ENCODE results near the gene TRIM52. TPM values are rescaled to one million over a fixed set of nuclear protein-coding genes. Genes with fewer than 3 reads are reported as not detected.

The TRIM52 gene
- total and polyA plus RNA-seq, 2 of the 13 experiments (the other 11 are each of a cell fraction or from before 2014, with no cell fraction given), result 7.2 to 11.6 TPM

DNA sequence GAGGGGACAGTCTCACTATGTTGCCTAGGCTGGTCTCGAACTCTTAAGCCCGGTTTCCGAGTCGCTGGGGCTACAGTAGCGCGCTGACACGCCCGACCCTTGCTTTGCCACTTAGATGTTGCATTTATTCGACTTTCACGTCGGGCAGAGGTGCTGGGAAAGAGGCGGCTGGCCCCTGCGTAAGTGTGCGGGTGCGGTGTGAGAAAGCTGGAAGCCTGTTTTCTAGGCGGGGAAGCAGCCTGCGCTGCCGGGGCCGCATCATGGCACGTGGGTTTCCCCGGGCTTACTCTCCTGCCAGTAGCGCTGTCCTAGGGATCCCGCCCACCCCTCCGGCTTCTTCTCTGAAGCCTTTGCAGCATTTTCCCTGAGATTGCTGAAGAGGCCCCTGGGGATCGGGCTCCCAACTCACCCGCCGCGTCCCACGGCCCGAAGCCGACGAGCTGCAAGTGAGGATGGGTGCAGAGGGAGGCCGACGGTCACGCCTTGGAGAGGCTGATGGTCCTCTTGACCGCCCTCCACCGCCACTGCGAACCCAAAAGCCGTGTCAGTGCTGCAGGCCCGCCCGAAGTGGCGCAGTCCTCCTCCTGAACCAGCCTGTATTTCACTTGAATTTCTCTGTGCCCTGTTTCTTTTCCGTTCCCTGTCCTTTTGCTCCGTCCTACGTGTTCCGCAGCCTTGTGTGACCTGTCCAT is 43.7 kb downstream of the TRIM52 start (continued):
- TF ChIP-seq ERF (CRISPR knock-in tag; IDR thresholded peaks at IDR 0.05) (no peak), GATAD1 (CRISPR knock-in tag; IDR thresholded peaks at IDR 0.05) (no peak), THYN1 (CRISPR knock-in tag; IDR thresholded peaks at IDR 0.05; ENCODE audit: borderline replicate concordance, low read depth) (no peak), NONO (IDR thresholded peaks at IDR 0.05) (no peak), NONO (CRISPR knock-in tag; conservative IDR thresholded peaks at IDR 0.05) (no peak), ZSCAN22 (CRISPR knock-in tag; IDR thresholded peaks at IDR 0.05) (no peak), HDAC6 (IDR thresholded peaks at IDR 0.05; ENCODE audit: low read depth, low read length) (no peak), ZNF567 (CRISPR knock-in tag; IDR thresholded peaks at IDR 0.05; ENCODE audit: borderline replicate concordance) (no peak), TOPORS (CRISPR knock-in tag; IDR thresholded peaks at IDR 0.05) (no peak), CHCHD3 (CRISPR knock-in tag; IDR thresholded peaks at IDR 0.05) (no peak), ZBTB38 (CRISPR knock-in tag; IDR thresholded peaks at IDR 0.05) (no peak), EHMT2 (IDR thresholded peaks at IDR 0.05; ENCODE audit: borderline replicate concordance, low read depth, low read length) (no peak), ZFP36L2 (CRISPR knock-in tag; IDR thresholded peaks at IDR 0.05) (no peak), NCOA5 (CRISPR knock-in tag; IDR thresholded peaks at IDR 0.05) (no peak), ZNF672 (CRISPR knock-in tag; IDR thresholded peaks at IDR 0.05) (no peak), NFE2L1 (CRISPR knock-in tag; IDR thresholded peaks at IDR 0.05; ENCODE audit: borderline replicate concordance) (no peak)
- TF ChIP-seq, protein P1, sequence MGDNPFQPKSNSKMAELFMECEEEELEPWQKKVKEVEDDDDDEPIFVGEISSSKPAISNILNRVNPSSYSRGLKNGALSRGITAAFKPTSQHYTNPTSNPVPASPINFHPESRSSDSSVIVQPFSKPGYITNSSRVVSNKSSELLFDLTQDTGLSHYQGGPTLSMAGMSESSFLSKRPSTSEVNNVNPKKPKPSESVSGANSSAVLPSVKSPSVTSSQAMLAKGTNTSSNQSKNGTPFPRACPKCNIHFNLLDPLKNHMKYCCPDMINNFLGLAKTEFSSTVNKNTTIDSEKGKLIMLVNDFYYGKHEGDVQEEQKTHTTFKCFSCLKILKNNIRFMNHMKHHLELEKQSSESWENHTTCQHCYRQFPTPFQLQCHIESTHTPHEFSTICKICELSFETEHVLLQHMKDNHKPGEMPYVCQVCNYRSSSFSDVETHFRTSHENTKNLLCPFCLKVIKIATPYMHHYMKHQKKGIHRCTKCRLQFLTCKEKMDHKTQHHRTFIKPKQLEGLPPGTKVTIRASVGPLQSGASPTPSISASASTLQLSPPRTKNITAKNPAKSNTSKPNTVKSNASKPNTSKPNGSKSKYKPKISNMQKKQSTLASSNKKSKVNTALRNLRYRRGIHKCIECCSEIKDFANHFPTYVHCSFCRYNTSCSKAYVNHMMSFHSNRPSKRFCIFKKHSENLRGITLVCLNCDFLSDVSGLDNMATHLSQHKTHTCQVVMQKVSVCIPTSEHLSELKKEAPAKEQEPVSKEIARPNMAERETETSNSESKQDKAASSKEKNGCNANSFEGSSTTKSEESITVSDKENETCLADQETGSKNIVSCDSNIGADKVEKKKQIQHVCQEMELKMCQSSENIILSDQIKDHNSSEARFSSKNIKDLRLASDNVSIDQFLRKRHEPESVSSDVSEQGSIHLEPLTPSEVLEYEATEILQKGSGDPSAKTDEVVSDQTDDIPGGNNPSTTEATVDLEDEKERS (CRISPR knock-in tag; IDR thresholded peaks at IDR 0.05), result no peak
- TF ChIP-seq, protein P2, sequence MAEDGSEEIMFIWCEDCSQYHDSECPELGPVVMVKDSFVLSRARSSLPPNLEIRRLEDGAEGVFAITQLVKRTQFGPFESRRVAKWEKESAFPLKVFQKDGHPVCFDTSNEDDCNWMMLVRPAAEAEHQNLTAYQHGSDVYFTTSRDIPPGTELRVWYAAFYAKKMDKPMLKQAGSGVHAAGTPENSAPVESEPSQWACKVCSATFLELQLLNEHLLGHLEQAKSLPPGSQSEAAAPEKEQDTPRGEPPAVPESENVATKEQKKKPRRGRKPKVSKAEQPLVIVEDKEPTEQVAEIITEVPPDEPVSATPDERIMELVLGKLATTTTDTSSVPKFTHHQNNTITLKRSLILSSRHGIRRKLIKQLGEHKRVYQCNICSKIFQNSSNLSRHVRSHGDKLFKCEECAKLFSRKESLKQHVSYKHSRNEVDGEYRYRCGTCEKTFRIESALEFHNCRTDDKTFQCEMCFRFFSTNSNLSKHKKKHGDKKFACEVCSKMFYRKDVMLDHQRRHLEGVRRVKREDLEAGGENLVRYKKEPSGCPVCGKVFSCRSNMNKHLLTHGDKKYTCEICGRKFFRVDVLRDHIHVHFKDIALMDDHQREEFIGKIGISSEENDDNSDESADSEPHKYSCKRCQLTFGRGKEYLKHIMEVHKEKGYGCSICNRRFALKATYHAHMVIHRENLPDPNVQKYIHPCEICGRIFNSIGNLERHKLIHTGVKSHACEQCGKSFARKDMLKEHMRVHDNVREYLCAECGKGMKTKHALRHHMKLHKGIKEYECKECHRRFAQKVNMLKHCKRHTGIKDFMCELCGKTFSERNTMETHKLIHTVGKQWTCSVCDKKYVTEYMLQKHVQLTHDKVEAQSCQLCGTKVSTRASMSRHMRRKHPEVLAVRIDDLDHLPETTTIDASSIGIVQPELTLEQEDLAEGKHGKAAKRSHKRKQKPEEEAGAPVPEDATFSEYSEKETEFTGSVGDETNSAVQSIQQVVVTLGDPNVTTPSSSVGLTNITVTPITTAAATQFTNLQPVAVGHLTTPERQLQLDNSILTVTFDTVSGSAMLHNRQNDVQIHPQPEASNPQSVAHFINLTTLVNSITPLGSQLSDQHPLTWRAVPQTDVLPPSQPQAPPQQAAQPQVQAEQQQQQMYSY (CRISPR knock-in tag; IDR thresholded peaks at IDR 0.05), result no peak
- TF ChIP-seq, protein P3, sequence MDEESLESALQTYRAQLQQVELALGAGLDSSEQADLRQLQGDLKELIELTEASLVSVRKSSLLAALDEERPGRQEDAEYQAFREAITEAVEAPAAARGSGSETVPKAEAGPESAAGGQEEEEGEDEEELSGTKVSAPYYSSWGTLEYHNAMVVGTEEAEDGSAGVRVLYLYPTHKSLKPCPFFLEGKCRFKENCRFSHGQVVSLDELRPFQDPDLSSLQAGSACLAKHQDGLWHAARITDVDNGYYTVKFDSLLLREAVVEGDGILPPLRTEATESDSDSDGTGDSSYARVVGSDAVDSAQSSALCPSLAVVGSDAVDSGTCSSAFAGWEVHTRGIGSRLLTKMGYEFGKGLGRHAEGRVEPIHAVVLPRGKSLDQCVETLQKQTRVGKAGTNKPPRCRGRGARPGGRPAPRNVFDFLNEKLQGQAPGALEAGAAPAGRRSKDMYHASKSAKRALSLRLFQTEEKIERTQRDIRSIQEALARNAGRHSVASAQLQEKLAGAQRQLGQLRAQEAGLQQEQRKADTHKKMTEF (CRISPR knock-in tag; IDR thresholded peaks at IDR 0.05), result no peak
- TF ChIP-seq, protein P4, sequence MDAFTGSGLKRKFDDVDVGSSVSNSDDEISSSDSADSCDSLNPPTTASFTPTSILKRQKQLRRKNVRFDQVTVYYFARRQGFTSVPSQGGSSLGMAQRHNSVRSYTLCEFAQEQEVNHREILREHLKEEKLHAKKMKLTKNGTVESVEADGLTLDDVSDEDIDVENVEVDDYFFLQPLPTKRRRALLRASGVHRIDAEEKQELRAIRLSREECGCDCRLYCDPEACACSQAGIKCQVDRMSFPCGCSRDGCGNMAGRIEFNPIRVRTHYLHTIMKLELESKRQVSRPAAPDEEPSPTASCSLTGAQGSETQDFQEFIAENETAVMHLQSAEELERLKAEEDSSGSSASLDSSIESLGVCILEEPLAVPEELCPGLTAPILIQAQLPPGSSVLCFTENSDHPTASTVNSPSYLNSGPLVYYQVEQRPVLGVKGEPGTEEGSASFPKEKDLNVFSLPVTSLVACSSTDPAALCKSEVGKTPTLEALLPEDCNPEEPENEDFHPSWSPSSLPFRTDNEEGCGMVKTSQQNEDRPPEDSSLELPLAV (CRISPR knock-in tag; conservative IDR thresholded peaks at IDR 0.05; ENCODE audit: low read depth), result no peak

All from HepG2 (cell line).